GM21381 (cell line): ENCODE results near the gene MERTK.
"Not testable (repeated sequence)": the region's sequence is repeated elsewhere in the genome, so short reads cannot be mapped to it uniquely, and the experiment has no call there.

ENCODE experiments used
- ATAC-seq: cut with Tn5 transposase; IDR thresholded peaks from one replicate; pipeline ENCODE4 v1.9.1; 2021; ENCODE audit warnings: mild to moderate bottlenecking, moderate library complexity; ENCODE audit not compliant: unreplicated experiment

MERTK gene

GRCh38 chr2:111909079-111909478 lies 10.7 kb downstream of the MERTK start:
- no peak for ATAC-seq

- ATAC-seq = not testable (repeated sequence)
Observed at GRCh38 chr2:111909997-111910396, 11.6 kb downstream of the MERTK start.

- ATAC-seq = no peak
Observed at GRCh38 chr2:111910609-111911277, 12.3 kb downstream of the MERTK start.

- ATAC-seq = not testable (repeated sequence)
Observed at GRCh38 chr2:111911295-111911977, 13.0 kb downstream of the MERTK start.

- no peak for ATAC-seq
Observed at GRCh38 chr2:111912547-111912946, 14.1 kb downstream of the MERTK start.

GRCh38 chr2:111917106-111917505 lies 18.7 kb downstream of the MERTK start:
- no peak for ATAC-seq

GRCh38 chr2:111918383-111918806 lies 20.0 kb downstream of the MERTK start:
- no peak for ATAC-seq

- ATAC-seq = no peak
Observed at GRCh38 chr2:111919365-111919764, 21.0 kb downstream of the MERTK start.

GRCh38 chr2:111919794-111920608 lies 21.6 kb downstream of the MERTK start:
- ATAC-seq = no peak

GRCh38 chr2:111923276-111923804 lies 24.9 kb downstream of the MERTK start:
- ATAC-seq = no peak

GRCh38 chr2:111924617-111925107 lies 26.3 kb downstream of the MERTK start:
- ATAC-seq = no peak

GRCh38 chr2:111927723-111928122 lies 29.3 kb downstream of the MERTK start:
- no peak for ATAC-seq

GRCh38 chr2:111930409-111930808 lies 32.0 kb downstream of the MERTK start:
- no peak for ATAC-seq

- ATAC-seq = no peak
Observed at GRCh38 chr2:111930875-111931274, 32.5 kb downstream of the MERTK start.

GRCh38 chr2:111932841-111933291 lies 34.5 kb downstream of the MERTK start:
- no peak for ATAC-seq

- not testable (repeated sequence) for ATAC-seq
Observed at GRCh38 chr2:111933900-111934299, 35.5 kb downstream of the MERTK start.

- no peak for ATAC-seq
Observed at GRCh38 chr2:111936881-111937280, 38.5 kb downstream of the MERTK start.

- no peak for ATAC-seq
Observed at GRCh38 chr2:111938392-111938791, 40.0 kb downstream of the MERTK start.

- ATAC-seq = no peak
Observed at GRCh38 chr2:111940333-111941196, 42.2 kb downstream of the MERTK start.

- ATAC-seq = no peak
Observed at GRCh38 chr2:111941531-111941930, 43.1 kb downstream of the MERTK start.
